HUES64 (cell line): ENCODE data around the gene STK24.
A peak's percentile ranks its signal among the peaks of the same experiment; 100 is the strongest.

Experiments
- H3K27ac ChIP-seq: 2 replicates; pipeline ENCODE4 v1.7.0; 2013; ENCODE audit warnings: low read depth, low read length, inconsistent platforms
- H3K27me3 ChIP-seq: 2 replicates; pipeline ENCODE4 v1.6.1; 2013; ENCODE audit warnings: mild to moderate bottlenecking, low read length; ENCODE audit not compliant: insufficient read depth
- H3K36me3 ChIP-seq: 2 replicates; pipeline ENCODE4 v1.6.1; 2013; ENCODE audit warnings: mild to moderate bottlenecking, low read length; ENCODE audit not compliant: insufficient read depth
- H3K4me1 ChIP-seq: 2 replicates; pipeline ENCODE4 v1.6.1; 2013; ENCODE audit warnings: mild to moderate bottlenecking, low read length, moderate library complexity; ENCODE audit not compliant: insufficient read depth
- H3K4me3 ChIP-seq: 2 replicates; pipeline ENCODE4 v1.5.1; 2013; ENCODE audit warnings: mild to moderate bottlenecking, low read length, moderate library complexity
- H3K9ac ChIP-seq: 2 replicates; pipeline ENCODE4 v1.6.1; 2013; ENCODE audit warnings: mild to moderate bottlenecking, low read depth, low read length
- H3K9me3 ChIP-seq: 2 replicates; pipeline ENCODE4 v1.6.1; 2013; ENCODE audit warnings: low read depth, low read length; ENCODE audit not compliant: insufficient read depth
- WGBS: fragments of 150-250, 120-280 bp; methylation state at CpG from one replicate; pipeline ENCODE4 v1.1.7; 2013; ENCODE audit warnings: missing lambda C conversion rate; 5-methylcytosine and 5-hydroxymethylcytosine counted together

STK24 gene

DNA sequence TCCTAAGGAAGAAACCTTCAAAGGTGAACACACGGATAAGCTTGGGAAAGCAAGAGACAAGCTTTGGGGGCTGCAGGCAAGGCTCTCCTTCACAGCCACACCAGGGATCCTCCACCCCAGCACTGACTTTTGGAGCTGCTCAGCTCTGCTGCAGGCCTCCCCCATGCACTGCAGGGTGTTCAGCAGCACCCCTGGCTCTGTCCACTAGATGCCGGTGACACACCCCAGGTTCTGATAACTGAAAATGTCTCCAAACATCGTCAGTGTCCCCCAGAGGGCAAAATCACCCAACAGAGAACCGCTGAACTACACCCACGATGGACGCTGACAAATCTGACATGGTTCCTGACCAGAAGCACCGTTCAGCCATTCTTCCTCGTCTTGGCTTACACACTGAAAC lies 90.5 kb downstream of the STK24 start:
- peaks cover 48% of the 10 kb centered on the region for H3K4me1 ChIP-seq
- no peaks in the 10 kb centered on the region for H3K27me3 ChIP-seq
- no peak overlapping the region for H3K27ac ChIP-seq
- H3K36me3 ChIP-seq = peaks cover 4% of the 10 kb centered on the region; the same call in 1 of the 2 replicates
- no peak overlapping the region for H3K4me3 ChIP-seq
- H3K9me3 ChIP-seq = no peaks in the 10 kb centered on the region
- H3K9ac ChIP-seq = no peak overlapping the region
- 91% methylated on average over 8 of the region's 8 CpGs for WGBS

DNA sequence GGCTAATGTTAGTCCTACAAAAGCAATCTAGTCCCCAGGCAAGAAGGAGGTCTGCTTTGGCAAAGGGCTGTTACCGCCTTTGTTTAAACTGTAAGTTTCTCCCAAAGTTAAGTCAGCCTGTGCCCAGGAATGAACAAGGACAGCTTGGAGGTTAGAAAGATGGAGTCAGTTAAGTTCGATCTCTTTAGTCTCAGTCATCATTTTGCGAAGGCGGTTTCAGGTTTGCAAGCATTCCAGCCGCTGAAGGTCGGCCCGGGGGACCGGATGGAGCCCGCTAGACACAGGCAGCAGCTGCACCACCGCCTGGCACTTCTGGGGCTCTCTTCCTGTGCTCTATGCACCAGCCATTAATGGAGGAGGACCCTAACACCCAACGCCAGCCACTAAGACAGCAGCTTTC lies 91.3 kb downstream of the STK24 start:
- Histone ChIP-seq H3K4me1 (peaks cover 45% of the 10 kb centered on the region), H3K27ac (peak overlapping the region; percentile 91; the same call in 1 of the 2 replicates), H3K36me3 (peaks cover 9% of the 10 kb centered on the region; the same call in 1 of the 2 replicates), H3K4me3 (no peak overlapping the region), H3K9ac (no peak overlapping the region), H3K9me3 (no peaks in the 10 kb centered on the region), H3K27me3 (no peaks in the 10 kb centered on the region)
- WGBS = 91% methylated on average over 11 of the region's 11 CpGs

DNA sequence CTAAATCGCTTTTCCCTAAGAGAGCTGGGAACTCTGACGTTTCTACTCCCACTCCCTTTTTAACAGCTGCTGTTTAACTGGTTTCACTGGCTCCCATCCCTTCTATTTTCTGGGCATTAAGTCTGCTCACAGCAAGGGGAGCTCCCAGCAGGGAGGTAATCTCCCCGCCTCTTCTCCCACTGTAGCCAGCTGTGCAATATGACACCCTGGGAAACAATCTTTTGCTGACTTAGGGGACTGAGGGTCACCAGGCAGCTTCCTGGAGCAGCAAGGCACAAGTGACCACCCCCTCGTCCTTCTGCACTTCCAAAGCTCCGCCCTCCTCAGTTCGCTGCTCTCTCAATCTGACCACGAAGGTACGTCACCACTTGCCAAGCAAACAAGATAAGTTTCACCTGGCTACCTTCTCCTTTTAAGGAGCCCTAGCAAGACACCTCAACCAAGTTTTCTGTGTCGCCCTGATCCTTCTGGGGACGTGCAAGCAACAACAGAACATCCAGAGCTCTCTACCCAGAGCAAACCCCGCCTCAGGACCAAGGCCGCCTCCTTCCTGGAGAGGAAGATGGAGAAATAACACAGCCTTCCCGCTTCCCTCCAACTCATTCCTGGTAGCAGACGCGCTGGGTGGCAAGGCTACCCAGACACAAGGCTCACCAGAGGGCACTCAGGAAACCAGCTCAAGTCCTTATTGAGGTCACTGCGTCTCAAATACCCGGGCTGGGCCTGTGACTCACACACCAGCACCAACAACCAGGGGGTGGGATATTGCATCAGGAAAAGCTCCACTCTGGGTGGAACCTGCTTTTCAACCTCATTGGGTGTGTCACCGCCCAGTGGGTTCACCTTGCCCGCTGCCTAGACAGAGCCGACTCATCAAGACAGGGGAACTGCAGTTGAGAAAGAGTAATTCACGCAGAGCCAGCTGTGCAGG lies 92.4 kb downstream of the STK24 start:
- Histone ChIP-seq H3K9ac (peak overlapping the region; percentile 51; the same call in 1 of the 2 replicates), H3K9me3 (no peaks in the 10 kb centered on the region), H3K4me1 (peaks cover 48% of the 10 kb centered on the region), H3K27ac (peak overlapping the region; percentile 91), H3K36me3 (peaks cover 9% of the 10 kb centered on the region; the same call in 1 of the 2 replicates), H3K27me3 (no peaks in the 10 kb centered on the region), H3K4me3 (peak overlapping the region; percentile 22)
- 24% methylated on average over 21 of the region's 21 CpGs for WGBS

DNA sequence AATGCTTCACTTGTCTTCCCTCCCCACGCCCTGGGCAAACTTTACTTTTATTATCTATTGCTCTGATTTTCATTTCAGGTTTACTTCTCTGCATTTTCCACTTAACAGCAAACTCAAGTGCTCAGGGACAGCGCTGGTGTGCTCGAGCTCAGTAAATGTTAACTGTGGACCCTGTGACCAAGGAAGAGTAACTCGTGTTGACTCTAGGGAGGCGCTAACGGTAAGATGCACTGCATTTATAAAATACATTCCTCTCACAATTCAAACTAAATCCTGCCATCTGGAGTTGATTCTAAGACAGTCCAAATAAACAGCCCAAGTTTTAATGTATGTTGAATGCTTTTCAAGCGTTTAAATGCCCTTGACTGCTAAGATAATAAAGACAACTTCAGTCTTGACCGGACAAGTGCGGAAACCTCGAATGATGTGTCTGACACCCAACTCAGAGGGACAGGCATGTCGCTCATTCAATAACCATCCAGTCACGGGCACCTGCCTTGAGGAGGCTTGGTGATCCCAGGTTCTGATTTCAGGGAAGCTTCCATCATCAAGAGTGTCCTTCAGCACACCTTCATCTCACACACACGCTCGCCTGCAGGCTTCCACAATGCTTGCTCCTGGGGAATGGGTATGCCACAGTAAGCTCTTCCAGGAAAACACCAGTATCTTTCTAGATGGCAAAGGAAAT lies 93.2 kb downstream of the STK24 start:
- 85% methylated on average over 14 of the region's 14 CpGs for WGBS
- H3K4me3 ChIP-seq = peak overlapping the region; percentile 22
- H3K4me1 ChIP-seq = peaks cover 56% of the 10 kb centered on the region
- peak overlapping the region; percentile 91; the same call in 1 of the 2 replicates for H3K27ac ChIP-seq
- H3K27me3 ChIP-seq = no peaks in the 10 kb centered on the region
- no peak overlapping the region for H3K9ac ChIP-seq
- H3K36me3 ChIP-seq = peaks cover 9% of the 10 kb centered on the region; the same call in 1 of the 2 replicates
- H3K9me3 ChIP-seq = no peaks in the 10 kb centered on the region

DNA sequence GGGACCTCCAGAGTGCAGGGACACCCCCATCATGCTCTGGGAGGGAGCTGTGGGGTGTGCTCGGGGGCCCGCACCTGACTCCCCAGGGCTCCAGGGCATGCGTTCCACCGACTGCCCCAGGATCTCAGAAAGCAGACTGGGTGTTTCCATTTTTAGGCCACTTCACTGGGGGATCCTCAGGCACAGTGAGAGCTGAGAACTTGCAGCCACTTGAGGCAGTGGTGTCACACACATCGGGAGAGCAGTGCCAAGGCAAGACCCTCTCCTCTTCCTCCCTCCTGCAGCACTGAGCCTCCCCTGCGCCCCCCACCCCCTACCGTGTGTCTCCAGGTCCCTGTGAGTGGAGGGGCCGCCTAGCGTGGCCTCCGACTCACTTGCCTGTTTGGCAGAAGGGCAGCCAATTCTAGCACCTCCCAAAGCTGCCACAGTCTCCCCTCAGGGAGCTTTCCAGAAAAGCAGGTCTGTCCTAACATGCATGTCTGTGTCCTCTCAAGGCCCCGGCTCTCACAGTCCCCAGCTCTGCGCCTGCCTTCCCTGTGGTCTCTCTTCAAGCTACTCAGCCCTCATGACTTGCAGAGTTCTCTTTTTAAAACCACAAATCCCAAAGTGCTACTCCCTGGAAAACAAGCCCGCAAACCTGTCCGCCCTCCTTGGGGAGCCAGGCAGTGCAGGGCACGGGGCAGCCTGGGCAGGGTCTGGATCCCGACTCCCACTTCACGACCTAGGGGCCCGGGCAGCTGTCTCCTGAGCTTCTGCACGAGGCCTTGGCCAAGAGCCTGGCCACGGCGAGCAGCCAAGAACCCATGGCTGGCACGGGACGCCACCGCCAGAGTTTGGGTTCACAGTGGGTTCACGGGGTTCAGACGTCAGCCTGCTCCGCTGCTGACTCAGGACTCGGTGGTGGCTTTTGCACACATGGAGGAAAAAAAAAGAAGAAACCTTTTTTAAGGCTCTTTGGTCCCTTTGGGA lies 94.1 kb downstream of the STK24 start:
- no peaks in the 10 kb centered on the region for H3K27me3 ChIP-seq
- peak overlapping the region; percentile 50; the same call in 1 of the 2 replicates for H3K27ac ChIP-seq
- no peak overlapping the region for H3K4me3 ChIP-seq
- no peak overlapping the region for H3K9ac ChIP-seq
- no peaks in the 10 kb centered on the region for H3K9me3 ChIP-seq
- 82% methylated on average over 28 of the region's 28 CpGs for WGBS
- H3K4me1 ChIP-seq = peaks cover 60% of the 10 kb centered on the region
- peaks cover 9% of the 10 kb centered on the region; the same call in 1 of the 2 replicates for H3K36me3 ChIP-seq

DNA sequence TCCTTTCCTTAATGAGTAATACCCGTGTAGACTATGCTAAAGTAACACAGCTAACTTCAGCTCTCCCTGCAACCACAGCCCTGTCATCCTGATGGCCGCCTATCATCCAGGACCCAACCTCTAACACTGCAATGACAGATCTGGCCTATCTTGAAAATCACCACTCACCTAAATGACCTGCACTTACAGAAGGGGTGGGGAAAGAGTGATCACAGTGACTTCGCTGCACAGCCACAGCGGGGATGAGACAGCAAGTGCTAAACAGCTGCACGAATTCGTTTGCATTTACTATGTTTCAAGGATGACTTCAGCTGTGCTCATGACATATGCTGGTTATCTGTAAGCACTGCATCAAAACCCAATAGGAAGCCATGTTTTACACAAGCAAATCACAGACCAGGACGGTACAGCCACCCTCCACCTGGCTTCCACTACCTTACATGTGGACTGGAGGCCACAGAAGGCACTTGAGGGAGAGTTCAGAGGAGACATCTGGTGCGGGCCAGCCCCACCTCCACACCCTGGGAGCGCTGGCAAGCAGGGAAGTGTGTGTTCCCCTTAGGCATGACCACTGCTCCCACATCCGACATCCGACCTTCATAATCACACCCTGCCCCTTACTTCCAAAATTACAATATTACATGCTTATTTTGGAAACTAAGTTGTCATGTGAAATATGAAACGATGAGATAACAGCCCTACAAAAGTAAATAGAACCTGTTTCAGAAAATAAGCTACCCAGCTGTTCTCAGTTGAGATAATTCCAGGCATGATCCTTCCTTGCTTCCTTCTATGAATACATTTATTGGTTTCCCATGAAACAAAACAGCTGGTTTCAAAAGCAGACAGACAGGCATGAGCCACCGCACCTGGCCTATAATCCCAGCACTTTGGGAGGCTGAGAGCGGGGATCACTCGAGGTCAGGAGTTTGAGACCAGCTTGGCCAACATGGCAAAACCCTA lies 95.7 kb downstream of the STK24 start:
- peaks cover 9% of the 10 kb centered on the region; the same call in 1 of the 2 replicates for H3K36me3 ChIP-seq
- no peaks in the 10 kb centered on the region for H3K27me3 ChIP-seq
- no peak overlapping the region for H3K9ac ChIP-seq
- H3K4me3 ChIP-seq = no peak overlapping the region
- H3K9me3 ChIP-seq = no peaks in the 10 kb centered on the region
- 89% methylated on average over 15 of the region's 15 CpGs for WGBS
- H3K27ac ChIP-seq = no peak overlapping the region
- H3K4me1 ChIP-seq = peaks cover 70% of the 10 kb centered on the region

DNA sequence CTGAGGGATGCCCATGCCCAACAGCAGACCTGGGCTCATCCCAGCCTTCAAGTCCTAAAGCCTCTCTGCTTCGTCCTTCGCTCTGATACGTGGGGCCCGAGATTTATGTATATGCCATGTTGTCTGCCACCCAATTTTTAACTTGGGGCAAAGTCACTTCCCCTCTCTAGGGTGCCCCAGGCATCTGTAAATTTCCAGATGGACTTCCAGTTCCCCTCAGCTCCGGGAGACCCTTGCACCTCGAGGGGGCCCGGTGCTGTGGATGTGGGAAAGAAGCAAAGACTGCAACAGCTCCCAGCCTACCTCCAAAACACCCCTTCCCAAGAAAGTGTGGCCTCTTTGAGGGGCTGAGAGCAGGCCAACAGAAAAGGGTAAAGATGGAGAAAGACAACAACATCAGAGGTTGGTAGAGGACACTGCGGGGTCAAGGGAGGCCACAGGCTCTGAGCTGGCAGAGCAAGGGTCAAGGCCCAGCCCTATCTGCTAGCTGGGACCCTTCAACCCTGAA lies 97.4 kb downstream of the STK24 start:
- Histone ChIP-seq H3K9ac (no peak overlapping the region), H3K4me3 (no peak overlapping the region), H3K36me3 (peaks cover 14% of the 10 kb centered on the region), H3K27me3 (no peaks in the 10 kb centered on the region), H3K27ac (no peak overlapping the region), H3K4me1 (peaks cover 73% of the 10 kb centered on the region), H3K9me3 (no peaks in the 10 kb centered on the region)
- WGBS = 95% methylated on average over 6 of the region's 8 CpGs

DNA sequence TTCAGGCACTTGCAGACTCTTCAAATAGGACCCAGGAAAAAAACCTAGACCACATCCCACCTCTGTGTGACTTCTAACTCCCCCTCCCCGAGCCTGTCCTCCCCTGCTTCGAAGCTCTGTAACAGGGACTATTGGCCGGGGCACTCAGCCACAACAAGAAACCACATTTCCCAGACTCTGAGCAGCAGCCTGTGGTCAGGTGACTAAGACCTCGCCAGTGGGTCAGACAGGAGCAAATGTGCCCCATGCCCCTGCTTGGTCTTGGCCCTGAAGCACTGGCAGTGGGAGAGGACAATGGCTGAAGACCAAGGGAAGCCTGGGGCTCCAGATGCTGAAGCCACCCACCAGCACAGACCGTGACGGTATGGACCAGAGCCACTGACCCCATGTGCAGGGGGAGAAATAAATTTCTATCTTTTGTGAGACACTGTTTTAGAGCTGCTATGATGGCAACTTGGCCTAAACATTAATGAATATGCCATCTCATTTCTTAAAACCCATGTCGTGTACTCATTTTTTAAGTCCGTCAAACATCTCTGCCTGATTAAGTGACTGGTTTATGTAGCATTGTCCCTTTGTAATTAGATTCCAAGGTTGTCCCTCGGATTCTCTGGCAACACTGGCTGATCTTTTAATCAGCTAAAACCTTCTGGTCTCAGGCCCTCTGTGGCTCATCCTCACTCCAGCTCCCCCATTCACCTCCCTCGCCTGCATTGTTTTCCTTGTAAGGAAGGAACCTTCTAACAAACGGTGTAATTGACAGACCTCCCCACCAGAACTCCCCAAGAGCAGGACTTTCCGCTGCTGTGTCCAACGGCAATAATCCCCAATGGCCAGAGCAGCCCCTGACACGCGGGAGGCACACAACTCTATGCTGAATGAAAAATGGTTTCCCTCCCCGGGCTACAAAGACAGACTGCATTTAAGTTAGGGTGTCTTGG lies 98.4 kb downstream of the STK24 start:
- peaks cover 25% of the 10 kb centered on the region for H3K36me3 ChIP-seq
- peak overlapping the region; percentile 6; the same call in 1 of the 2 replicates for H3K27ac ChIP-seq
- no peak overlapping the region for H3K4me3 ChIP-seq
- H3K4me1 ChIP-seq = peaks cover 64% of the 10 kb centered on the region
- no peaks in the 10 kb centered on the region for H3K27me3 ChIP-seq
- H3K9ac ChIP-seq = no peak overlapping the region
- H3K9me3 ChIP-seq = no peaks in the 10 kb centered on the region
- 73% methylated on average over 16 of the region's 16 CpGs for WGBS

DNA sequence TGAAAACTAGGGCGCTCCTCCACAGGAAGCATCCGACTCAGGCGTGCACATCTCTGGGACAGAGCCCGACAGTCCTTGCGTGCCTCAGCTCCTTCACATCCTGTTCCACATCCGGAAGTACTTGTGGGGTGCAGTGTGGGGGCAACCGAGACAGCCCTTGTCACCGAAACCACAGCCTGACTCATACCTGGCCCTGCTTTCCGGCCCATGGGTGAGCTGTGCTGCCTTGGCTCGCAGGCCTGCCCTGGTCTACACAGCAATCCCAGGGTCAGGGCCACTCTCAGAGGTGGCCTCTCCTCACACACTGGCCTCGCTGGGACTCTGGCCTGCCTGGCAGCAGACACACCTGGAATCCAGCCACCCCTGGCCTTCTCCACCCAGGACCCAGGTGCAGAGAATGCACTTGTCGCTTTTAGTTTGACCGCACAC lies 100.4 kb downstream of the STK24 start:
- H3K27me3 ChIP-seq = no peaks in the 10 kb centered on the region
- H3K4me1 ChIP-seq = peaks cover 55% of the 10 kb centered on the region
- peak overlapping the region; percentile 82 for H3K27ac ChIP-seq
- H3K4me3 ChIP-seq = peak overlapping the region; percentile 26; the same call in 1 of the 2 replicates
- peaks cover 37% of the 10 kb centered on the region for H3K36me3 ChIP-seq
- 43% methylated on average over 13 of the region's 13 CpGs for WGBS
- H3K9ac ChIP-seq = peak overlapping the region; percentile 25; the same call in 1 of the 2 replicates
- H3K9me3 ChIP-seq = no peaks in the 10 kb centered on the region
